ENCODE measurements around the gene CLPX.

CLPX gene

DNA sequence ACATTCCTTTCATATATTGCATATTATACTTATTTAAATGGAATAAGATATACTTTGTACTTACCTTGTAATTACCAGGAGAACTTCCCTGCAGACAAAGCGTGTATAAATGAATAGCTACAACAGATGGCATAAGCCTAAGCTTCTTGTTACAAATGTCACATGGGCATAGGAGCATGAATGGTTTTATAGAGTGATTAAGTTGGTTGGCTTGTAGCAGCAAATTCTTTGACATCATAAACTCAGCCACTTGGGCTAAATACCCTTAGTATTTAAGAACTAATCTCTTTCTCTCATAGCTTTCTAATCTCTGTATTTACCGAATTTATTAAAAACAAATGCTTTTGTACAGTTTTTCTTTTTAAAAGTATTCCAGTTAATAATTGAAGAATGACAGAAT, 70.1 kb downstream of the CLPX start, which contains the start of gene UBAP1L:
Gene UBAP1L (minus strand): TSS at position 115 of the 400 bp plus-strand sequence. CDS start 8,985 bp downstream, outside the sequence.
- peaks cover 22% of the 10 kb centered on the region for H3K36me3 ChIP-seq (ENCODE audit: control insufficient read depth, insufficient read depth, low read length)
- DNase-seq (ENCODE audit: extremely low read depth, insufficient read length): no peak

DNA sequence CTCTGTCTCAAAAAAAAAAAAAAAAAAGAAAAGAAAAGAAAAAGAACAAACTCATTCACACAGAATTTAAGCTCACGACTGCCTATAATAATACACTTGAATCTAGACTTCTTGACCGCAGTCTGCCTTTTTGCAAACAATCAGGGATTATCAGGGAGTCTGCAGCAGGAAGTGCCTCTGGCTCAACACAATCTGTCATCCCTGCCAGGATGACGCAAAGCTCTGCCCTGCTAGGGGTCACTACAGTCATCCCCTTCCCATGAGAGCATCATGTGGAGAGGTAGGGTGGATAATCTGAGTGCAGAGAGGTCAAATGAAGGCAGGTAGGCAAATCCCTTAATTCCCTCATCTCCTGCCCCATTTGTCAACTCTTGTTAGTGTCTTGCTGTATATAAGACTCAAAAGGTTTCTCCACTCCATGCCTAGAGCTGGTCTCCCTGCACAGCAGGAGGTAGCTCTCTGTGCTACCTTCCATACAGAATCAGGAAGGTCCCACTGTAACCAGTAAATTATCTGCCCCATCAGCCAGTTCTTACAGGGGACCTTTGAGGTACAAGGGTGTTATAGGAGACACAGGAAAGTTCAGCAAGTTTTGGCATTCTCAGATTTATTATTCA, 74.4 kb downstream of the CLPX start:
- Histone ChIP-seq H3K4me3 (replicated peaks; ENCODE audit: low read depth, low read length) (no peak overlapping the region), H3K36me3 (ENCODE audit: control insufficient read depth, insufficient read depth, low read length) (peaks cover 10% of the 10 kb centered on the region), H3K27me3 (replicated peaks; ENCODE audit: control insufficient read depth, insufficient read depth, low read length) (no peaks in the 10 kb centered on the region)
- TF ChIP-seq, protein P1, sequence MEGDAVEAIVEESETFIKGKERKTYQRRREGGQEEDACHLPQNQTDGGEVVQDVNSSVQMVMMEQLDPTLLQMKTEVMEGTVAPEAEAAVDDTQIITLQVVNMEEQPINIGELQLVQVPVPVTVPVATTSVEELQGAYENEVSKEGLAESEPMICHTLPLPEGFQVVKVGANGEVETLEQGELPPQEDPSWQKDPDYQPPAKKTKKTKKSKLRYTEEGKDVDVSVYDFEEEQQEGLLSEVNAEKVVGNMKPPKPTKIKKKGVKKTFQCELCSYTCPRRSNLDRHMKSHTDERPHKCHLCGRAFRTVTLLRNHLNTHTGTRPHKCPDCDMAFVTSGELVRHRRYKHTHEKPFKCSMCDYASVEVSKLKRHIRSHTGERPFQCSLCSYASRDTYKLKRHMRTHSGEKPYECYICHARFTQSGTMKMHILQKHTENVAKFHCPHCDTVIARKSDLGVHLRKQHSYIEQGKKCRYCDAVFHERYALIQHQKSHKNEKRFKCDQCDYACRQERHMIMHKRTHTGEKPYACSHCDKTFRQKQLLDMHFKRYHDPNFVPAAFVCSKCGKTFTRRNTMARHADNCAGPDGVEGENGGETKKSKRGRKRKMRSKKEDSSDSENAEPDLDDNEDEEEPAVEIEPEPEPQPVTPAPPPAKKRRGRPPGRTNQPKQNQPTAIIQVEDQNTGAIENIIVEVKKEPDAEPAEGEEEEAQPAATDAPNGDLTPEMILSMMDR (IDR thresholded peaks at IDR 0.05; ENCODE audit: insufficient read depth, low read length, poor library complexity, severe bottlenecking): no peak
- no peak for DNase-seq (ENCODE audit: extremely low read depth, insufficient read length)

More for the DNA sequence above, 70.1 kb downstream of the CLPX start, which contains the start of gene UBAP1L:
- no peak within 1 kb of the TSS for H3K4me3 ChIP-seq (replicated peaks; ENCODE audit: low read depth, low read length)
- no peaks in the 10 kb centered on the region for H3K27me3 ChIP-seq (replicated peaks; ENCODE audit: control insufficient read depth, insufficient read depth, low read length)
- TF ChIP-seq, protein P1 (IDR thresholded peaks at IDR 0.05; ENCODE audit: insufficient read depth, low read length, poor library complexity, severe bottlenecking): no peak

DNA sequence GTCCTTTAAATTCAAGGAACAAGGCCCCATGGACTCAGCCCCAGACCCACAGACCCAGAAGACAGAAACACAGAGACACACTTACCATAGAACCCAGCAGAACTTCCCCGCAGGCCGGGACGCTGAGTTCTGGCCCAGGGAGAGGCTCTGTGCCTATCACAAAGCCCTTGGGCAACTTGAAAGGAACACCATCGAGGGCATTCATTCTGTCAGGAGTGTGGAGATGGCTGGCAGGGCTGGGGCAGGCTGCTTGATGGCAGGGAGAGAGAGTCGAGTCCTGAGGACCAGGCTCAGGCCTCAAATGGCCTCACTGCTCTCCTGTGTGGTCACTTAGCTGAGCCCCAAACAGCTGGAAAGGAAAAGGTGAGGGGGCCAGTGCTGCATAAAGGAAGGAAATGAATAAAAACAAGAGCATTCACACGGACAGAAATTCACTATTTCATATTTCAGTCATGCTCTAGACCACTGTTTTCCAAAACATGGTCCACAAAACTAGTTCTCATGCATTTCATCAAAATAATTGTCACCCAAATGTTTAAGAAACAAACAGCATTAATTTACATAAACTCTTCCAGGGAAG, 79.0 kb downstream of the CLPX start:
- TF ChIP-seq, protein P1 (IDR thresholded peaks at IDR 0.05; ENCODE audit: insufficient read depth, low read length, poor library complexity, severe bottlenecking): no peak
- Histone ChIP-seq H3K36me3 (ENCODE audit: control insufficient read depth, insufficient read depth, low read length) (peaks cover 13% of the 10 kb centered on the region), H3K4me3 (replicated peaks; ENCODE audit: low read depth, low read length) (no peak overlapping the region), H3K27me3 (replicated peaks; ENCODE audit: control insufficient read depth, insufficient read depth, low read length) (no peaks in the 10 kb centered on the region)
- no peak for DNase-seq (ENCODE audit: extremely low read depth, insufficient read length)

DNA sequence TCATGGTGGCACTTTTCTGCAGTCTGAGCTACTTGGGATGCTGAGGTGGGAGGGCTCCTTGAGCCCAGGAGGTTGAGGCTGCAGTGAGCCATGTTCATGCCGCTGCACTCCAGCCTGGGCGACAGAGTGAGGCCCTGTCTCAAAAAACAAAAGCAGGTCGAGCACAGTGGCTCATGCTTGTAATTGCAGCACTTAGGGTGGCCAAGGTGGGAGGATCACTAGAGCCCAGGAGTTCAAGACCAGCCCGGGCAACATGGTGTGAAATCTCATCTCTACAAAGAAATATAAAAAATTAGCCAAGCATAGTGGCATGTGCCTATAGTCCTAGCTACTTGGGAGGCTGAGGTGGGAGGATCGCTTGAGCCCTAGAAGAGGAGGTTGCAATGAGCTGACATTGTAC, 80.1 kb downstream of the CLPX start:
- no peak overlapping the region for H3K4me3 ChIP-seq (replicated peaks; ENCODE audit: low read depth, low read length)
- TF ChIP-seq, protein P1 (IDR thresholded peaks at IDR 0.05; ENCODE audit: insufficient read depth, low read length, poor library complexity, severe bottlenecking): no peak
- peaks cover 17% of the 10 kb centered on the region for H3K36me3 ChIP-seq (ENCODE audit: control insufficient read depth, insufficient read depth, low read length)
- H3K27me3 ChIP-seq (replicated peaks; ENCODE audit: control insufficient read depth, insufficient read depth, low read length): no peaks in the 10 kb centered on the region
- no peak for DNase-seq (ENCODE audit: extremely low read depth, insufficient read length)

DNA sequence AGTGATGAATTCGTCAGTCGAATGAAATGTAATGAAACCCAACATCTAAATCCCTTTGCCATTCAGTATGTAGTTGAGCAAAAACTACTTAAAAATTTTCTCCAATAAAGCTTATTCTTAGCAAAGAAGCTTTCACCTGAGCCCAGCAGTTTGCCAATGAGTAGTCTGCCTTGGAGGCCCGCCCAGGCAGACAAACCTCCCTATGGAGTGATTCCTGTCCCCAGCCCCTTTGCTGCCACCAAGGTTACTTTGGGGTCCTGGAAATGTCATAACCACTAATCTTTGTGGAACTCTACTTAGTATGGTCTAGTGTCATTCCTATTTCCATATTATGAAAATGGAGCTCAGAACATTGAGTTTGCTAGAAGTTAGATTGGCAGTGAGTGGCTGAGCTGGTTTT, 82.2 kb downstream of the CLPX start:
- Histone ChIP-seq H3K27me3 (replicated peaks; ENCODE audit: control insufficient read depth, insufficient read depth, low read length) (no peaks in the 10 kb centered on the region), H3K36me3 (ENCODE audit: control insufficient read depth, insufficient read depth, low read length) (peaks cover 24% of the 10 kb centered on the region), H3K4me3 (replicated peaks; ENCODE audit: low read depth, low read length) (no peak overlapping the region)
- DNase-seq (ENCODE audit: extremely low read depth, insufficient read length): no peak
- TF ChIP-seq, protein P1 (IDR thresholded peaks at IDR 0.05; ENCODE audit: insufficient read depth, low read length, poor library complexity, severe bottlenecking): no peak

Measured in GM06990 (cell line).